OCI-LY7 (cell line): Measurements from ENCODE around the gene XRCC3. TPM values are rescaled to one million over a fixed set of nuclear protein-coding genes. Genes with fewer than 3 reads are reported as not detected.

Experiments
- BruUV-seq: library from RNA; stranded (reverse); fragments of 400-500 nt; replicated peaks from 2 replicates; lab custom pipeline; 2021; lab: Mats Ljungman, UMichigan
- CTCF ChIA-PET: fragments of 300-600 bp; sonication (Branson Sonifier 250); formaldehyde crosslinking; loops from one replicate; lab custom pipeline; 2022; ENCODE audit warnings: antibody characterized with exemption; ENCODE audit not compliant: unreplicated experiment; lab: Charles Lee
- POLR2A ChIA-PET: fragments of 300-600 bp; sonication (Branson Sonifier 250); formaldehyde crosslinking; loops from one replicate; lab custom pipeline; 2022; ENCODE audit warnings: antibody characterized with exemption; lab: Charles Lee
- DNase-seq: peaks from one replicate; pipeline ENCODE4 v3.0.0-alpha.2; 2015; ENCODE audit warnings: low spot score
- H2AFZ ChIP-seq: fragments of 200-600 bp; sonication (generic), shearing (Covaris generic); 2 replicates; pipeline ENCODE4 v1.6.1; 2014; ENCODE audit warnings: mild to moderate bottlenecking, antibody characterized with exemption, low read length, moderate library complexity
- H3K27ac ChIP-seq: fragments of 200-600 bp; sonication (generic); 2 replicates; pipeline ENCODE4 v1.5.1; 2014; ENCODE audit warnings: mixed run types, low read depth, mild to moderate bottlenecking, moderate library complexity, low read length, inconsistent platforms; ENCODE audit not compliant: poor library complexity, severe bottlenecking
- H3K36me3 ChIP-seq: fragments of 200-600 bp; sonication (generic); 2 replicates; pipeline ENCODE4 v1.6.1; 2014; ENCODE audit warnings: mild to moderate bottlenecking, antibody characterized with exemption, low read length, moderate library complexity, mixed read lengths; ENCODE audit not compliant: insufficient read depth
- H3K4me1 ChIP-seq: fragments of 200-600 bp; sonication (generic); 2 replicates; pipeline ENCODE4 v1.5.1; 2014; ENCODE audit warnings: mild to moderate bottlenecking, low read length; ENCODE audit not compliant: insufficient read depth, poor library complexity, severe bottlenecking
- H3K4me2 ChIP-seq: fragments of 200-600 bp; sonication (generic); 2 replicates; pipeline ENCODE4 v1.6.1; 2014; ENCODE audit warnings: mild to moderate bottlenecking, low read length
- H3K4me3 ChIP-seq: fragments of 200-600 bp; sonication (generic); 2 replicates; pipeline ENCODE4 v1.5.1; 2014; ENCODE audit warnings: mild to moderate bottlenecking, low read depth, low read length; ENCODE audit not compliant: poor library complexity, severe bottlenecking
- H3K79me2 ChIP-seq: fragments of 200-600 bp; sonication (generic); 2 replicates; pipeline ENCODE4 v1.6.1; 2016; ENCODE audit warnings: low read depth, mild to moderate bottlenecking, low read length, moderate library complexity, mixed read lengths; ENCODE audit not compliant: insufficient read depth
- H3K9me2 ChIP-seq: fragments of 200-600 bp; sonication (generic); 2 replicates; pipeline ENCODE4 v1.6.1; 2016; ENCODE audit warnings: mild to moderate bottlenecking, low read length, mixed read lengths; ENCODE audit not compliant: insufficient read depth
- H3K9me3 ChIP-seq: fragments of 200-600 bp; sonication (generic); 2 replicates; pipeline ENCODE4 v1.6.1; 2014; ENCODE audit warnings: mild to moderate bottlenecking, mixed run types, low read length, mixed read lengths
- H4K20me1 ChIP-seq: fragments of 200-600 bp; sonication (generic); 2 replicates; pipeline ENCODE4 v1.6.1; 2014; ENCODE audit warnings: mild to moderate bottlenecking, antibody characterized with exemption, low read length, moderate library complexity, mixed read lengths; ENCODE audit not compliant: insufficient read depth
- CTCF ChIP-seq: fragments of 200-600 bp; sonication (generic); conservative IDR thresholded peaks from 2 replicates; pipeline ENCODE4 v1.5.1; 2014; ENCODE audit warnings: mild to moderate bottlenecking, antibody characterized with exemption, low read length, moderate library complexity, mixed read lengths
- EZH2phosphoT487 ChIP-seq: fragments of 200-600 bp; sonication (generic); IDR thresholded peaks from 2 replicates; pipeline ENCODE4 v1.6.1; 2018; ENCODE audit warnings: low read depth, borderline replicate concordance, mild to moderate bottlenecking, mixed run types, antibody characterized with exemption, low read length, moderate library complexity, mixed read lengths
- intact Hi-C: fragments of 100-400 bp; cut with micrococcal nuclease; formaldehyde crosslinking; loops from one replicate; pipeline ENCODE4 v1.10.0; 2022; ENCODE audit not compliant: unreplicated experiment
- total RNA-seq, 2 experiments: library from RNA; depleted of rRNA in 1 of 2; stranded (reverse); fragments of >200 nt in 1 of 2; shearing (Covaris generic) in 1 of 2; gene quantifications; 2 replicates each; pipeline ENCODE4 v1.2.3, GENCODE V29; 2014 to 2022

XRCC3 gene
- total RNA-seq, 2 experiments from 2014 or later = 83.3 to 130 TPM

GRCh38 chr14:103725001-103725682, 9.9 kb upstream of the XRCC3 start:
- no TSS peak for BruUV-seq
- H3K79me2 ChIP-seq = no peaks in the 10 kb centered on the region
- H3K9me3 ChIP-seq = no peaks in the 10 kb centered on the region
- intact Hi-C loops = no loop called here
- no peak overlapping the region for H2AFZ ChIP-seq
- H3K27ac ChIP-seq = no peak overlapping the region
- CTCF ChIA-PET = no interaction called here
- no peaks in the 10 kb centered on the region for H3K9me2 ChIP-seq
- TF ChIP-seq EZH2phosphoT487 (no peak), CTCF (no peak)
- no peak overlapping the region for H3K4me2 ChIP-seq
- H4K20me1 ChIP-seq = no peaks in the 10 kb centered on the region
- H3K36me3 ChIP-seq = peaks cover 16% of the 10 kb centered on the region; the same call in 1 of the 2 replicates
- H3K4me3 ChIP-seq = no peak overlapping the region
- no peak for DNase-seq
- no peaks in the 10 kb centered on the region for H3K4me1 ChIP-seq
- POLR2A ChIA-PET = no interaction called here

- intact Hi-C loops = no loop called here
Observed at GRCh38 chr14:103724116-103724515, 8.9 kb upstream of the XRCC3 start.

More at GRCh38 chr14:103724116-103724515, 8.9 kb upstream of the XRCC3 start:
- Histone ChIP-seq H3K4me3 (no peak overlapping the region), H3K4me1 (peaks cover 10% of the 10 kb centered on the region), H3K36me3 (peaks cover 6% of the 10 kb centered on the region; the same call in 1 of the 2 replicates), H2AFZ (no peak overlapping the region), H3K79me2 (no peaks in the 10 kb centered on the region), H4K20me1 (no peaks in the 10 kb centered on the region), H3K27ac (no peak overlapping the region), H3K9me3 (no peaks in the 10 kb centered on the region), H3K9me2 (no peaks in the 10 kb centered on the region), H3K4me2 (no peak overlapping the region)
- ChIA-PET CTCF (no interaction called here), POLR2A (interaction anchor here (0.5 kb wide), 2 partner anchors 100 to 125 kb away, joined by 3 read pairs; no protein-coding TSS in a partner anchor)
- no peak for TF ChIP-seq CTCF
- no peak for TF ChIP-seq EZH2phosphoT487
- no peak for DNase-seq
- BruUV-seq = no TSS peak
